Choroid plexus epithelial cell (primary cell): Measurements from ENCODE around the gene CHD9.
A peak's percentile ranks its signal among the peaks of the same experiment; 100 is the strongest.

ENCODE experiments used
- DNase-seq: peaks from one replicate; pipeline ENCODE4 v3.0.0-alpha.2; 2010; ENCODE audit warnings: low read depth
- H3K4me3 ChIP-seq: 2 replicates; pipeline ENCODE4 v1.5.1; 2011; ENCODE audit warnings: low read depth, mild to moderate bottlenecking, control low read depth, low read length, moderate library complexity
- TF ChIP-seq, protein P1 (sequence below): conservative IDR thresholded peaks from 2 replicates; pipeline ENCODE4 v1.5.1; 2011; ENCODE audit warnings: low read depth, mild to moderate bottlenecking, control low read depth, inconsistent platforms, low read length, moderate library complexity

CHD9 gene

DNA sequence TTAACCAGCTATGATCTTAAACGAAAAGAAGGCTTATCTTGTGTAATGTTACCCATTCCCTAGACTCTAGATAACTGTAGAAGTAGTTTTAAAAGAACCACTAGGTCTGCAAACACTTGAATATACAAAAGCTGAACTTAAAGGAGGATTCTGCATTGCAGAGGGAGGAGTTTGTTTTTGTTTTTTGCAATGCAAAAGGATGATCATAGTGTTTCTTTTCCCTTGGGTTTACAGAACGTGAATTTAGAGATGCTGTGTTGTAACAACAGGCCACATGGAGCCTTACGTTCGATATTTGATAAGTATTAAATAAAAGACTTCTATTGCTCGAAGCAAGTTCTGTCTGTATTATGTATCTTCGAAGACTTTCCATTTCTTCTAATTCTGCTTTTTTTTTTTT is 77.6 kb downstream of the CHD9 start:
- H3K4me3 ChIP-seq = peak overlapping the region; percentile 83
- peak; percentile 28 for DNase-seq
- TF ChIP-seq, protein P1, sequence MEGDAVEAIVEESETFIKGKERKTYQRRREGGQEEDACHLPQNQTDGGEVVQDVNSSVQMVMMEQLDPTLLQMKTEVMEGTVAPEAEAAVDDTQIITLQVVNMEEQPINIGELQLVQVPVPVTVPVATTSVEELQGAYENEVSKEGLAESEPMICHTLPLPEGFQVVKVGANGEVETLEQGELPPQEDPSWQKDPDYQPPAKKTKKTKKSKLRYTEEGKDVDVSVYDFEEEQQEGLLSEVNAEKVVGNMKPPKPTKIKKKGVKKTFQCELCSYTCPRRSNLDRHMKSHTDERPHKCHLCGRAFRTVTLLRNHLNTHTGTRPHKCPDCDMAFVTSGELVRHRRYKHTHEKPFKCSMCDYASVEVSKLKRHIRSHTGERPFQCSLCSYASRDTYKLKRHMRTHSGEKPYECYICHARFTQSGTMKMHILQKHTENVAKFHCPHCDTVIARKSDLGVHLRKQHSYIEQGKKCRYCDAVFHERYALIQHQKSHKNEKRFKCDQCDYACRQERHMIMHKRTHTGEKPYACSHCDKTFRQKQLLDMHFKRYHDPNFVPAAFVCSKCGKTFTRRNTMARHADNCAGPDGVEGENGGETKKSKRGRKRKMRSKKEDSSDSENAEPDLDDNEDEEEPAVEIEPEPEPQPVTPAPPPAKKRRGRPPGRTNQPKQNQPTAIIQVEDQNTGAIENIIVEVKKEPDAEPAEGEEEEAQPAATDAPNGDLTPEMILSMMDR = no peak

DNA sequence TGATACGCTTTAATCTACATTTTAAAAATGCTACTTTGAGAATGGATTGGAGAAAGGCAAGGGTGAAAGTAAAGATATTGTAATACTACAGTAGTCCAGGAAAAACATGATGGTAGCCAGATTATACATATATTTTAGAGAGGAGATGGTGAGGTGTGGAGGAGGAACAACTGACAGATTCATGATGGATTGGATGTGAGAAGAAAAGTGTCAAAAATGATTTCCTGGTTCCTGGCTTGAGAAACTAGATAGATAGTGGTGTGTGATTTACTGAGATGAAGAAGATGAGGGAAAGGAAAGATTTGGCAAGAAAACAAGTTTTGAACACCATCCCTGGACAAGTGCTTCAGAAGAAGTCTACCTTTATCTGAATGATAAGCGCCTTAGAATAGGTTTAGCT is 80.5 kb downstream of the CHD9 start:
- DNase-seq = no peak
- TF ChIP-seq, protein P1 = no peak
- no peak overlapping the region for H3K4me3 ChIP-seq

DNA sequence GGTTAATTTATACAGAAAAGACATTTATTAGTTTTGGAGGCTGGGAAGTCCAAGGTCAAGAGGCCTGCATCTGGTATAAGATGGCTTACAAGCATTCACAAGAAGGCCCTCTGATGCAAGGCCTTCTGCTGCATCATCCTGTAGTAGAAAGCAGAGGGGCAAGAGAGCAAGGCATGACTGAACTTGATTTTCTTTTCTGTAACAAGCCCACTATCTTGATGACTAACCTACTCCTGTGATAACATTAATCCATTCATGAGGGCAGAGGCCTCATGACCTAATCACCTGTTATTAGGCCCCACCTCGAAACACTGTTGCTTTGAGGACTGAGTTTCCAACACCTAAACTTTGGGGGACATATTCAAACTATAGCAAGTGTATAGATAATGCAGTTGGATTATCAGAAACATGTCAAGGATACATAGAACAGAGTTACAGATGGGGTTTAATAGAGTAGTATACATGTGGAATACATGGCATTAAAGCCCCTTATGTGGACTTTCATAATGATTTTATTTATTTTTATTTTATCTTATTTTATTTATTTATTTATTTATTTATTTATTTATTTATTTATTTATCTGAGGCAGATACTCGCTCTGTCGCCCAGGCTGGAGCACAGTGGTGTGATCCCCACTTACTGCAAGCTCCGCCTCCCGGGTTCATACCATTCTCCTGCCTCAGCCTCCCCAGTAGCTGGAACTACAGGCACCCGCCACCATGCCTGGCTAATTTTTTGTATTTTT is 88.2 kb downstream of the CHD9 start:
- peak; percentile 35 for DNase-seq

DNA sequence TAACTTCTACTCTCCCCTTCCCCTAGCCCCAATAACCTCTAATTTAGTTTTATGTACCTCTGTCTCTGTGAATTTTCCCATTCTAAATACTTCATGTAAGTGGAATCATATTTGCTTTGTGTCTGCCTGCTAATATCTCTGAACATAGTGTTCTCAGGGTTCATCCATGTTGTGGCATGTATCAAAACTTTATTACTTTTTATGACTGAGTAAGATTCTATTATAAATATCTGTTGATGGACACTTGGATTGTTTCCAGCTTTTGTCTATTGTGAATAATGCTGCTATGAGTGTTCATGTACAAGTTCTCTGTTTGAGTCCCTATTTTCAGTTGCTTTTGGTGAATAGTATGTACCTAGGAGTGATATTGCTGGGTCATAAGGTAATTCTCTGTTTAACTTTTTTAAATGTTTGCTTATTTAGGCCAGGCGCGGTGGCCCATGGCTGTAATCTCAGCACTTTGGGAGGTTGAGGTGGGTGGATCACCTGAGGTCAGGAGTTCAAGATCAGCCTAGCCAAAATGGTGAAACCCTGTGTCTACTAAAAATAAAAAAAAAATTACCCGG is 92.8 kb downstream of the CHD9 start:
- no peak for DNase-seq
- TF ChIP-seq, protein P1 = no peak
- H3K4me3 ChIP-seq = no peak overlapping the region

More for the DNA sequence above, 88.2 kb downstream of the CHD9 start:
- no peak overlapping the region for H3K4me3 ChIP-seq
- TF ChIP-seq, protein P1 = no peak

DNA sequence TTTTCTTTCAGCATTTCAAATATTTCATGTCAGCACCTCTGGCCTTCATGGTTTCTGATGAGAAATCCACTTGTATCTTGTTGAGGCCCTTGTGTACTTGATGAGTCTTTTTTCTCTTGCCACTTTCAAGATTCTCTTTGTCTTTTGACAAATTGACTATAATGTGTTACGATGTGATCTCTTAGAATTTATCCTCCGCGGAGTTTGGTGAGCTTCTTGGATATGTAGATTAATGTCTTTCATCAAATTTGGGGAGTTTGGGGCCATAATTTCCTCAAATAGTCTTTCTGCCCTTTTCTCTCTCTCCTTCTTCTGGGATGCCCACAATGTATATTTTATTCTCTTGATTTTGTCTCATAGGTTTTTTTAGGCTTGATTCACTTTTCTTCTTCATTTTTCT is 96.0 kb downstream of the CHD9 start:
- no peak for DNase-seq
- TF ChIP-seq, protein P1 = no peak
- H3K4me3 ChIP-seq = no peak overlapping the region

DNA sequence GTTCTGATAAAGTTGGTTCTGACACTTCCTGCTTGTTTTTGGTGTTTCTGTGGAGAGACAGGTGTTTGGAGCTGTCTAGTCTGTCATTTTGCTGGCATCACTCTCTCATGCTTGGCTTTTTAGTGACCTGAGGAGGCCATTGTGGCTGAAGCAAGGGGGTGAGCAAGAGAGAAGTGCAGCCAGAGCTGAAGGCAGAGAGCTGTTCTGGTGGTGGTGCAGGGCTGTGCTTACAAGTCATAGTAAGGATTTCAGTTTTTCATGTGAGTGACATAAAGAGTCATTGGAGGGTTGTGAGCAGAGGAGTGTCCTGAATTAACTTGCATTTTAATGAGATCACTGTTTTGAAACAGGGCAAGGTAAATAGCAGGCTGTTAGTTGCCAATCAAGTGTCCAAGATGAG is 97.5 kb downstream of the CHD9 start:
- H3K4me3 ChIP-seq = no peak overlapping the region
- TF ChIP-seq, protein P1 = no peak
- peak; percentile 29 for DNase-seq

DNA sequence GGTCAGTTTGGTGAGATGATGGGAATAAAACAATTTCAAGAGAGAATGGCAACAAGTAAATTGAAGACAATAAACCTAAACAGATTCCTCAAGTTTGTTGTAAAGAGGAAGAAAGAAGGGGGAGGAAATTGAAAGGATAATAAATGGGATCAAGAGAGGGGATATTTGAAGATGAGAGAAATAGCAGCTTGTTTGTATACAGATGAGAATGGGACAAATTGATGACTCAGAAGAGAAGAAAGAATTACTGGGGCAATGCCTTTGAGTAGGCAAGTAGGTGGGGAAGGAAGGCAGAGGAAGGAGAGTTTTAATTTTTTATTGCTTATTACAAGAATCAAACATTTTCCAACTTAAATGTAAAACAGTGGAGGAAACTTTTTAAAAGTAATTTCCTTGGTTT is 98.3 kb downstream of the CHD9 start:
- no peak for DNase-seq
- no peak overlapping the region for H3K4me3 ChIP-seq
- TF ChIP-seq, protein P1 = no peak
